Neural cell (in vitro differentiated cells): ENCODE results near the gene TMPRSS6. TPM values are rescaled to one million over a fixed set of nuclear protein-coding genes. Genes with fewer than 3 reads are reported as not detected.

Experiments used
- H2AFZ ChIP-seq: fragments of 200-600, 300-800 bp; sonication (generic), shearing (Covaris generic); 2 replicates; pipeline ENCODE4 v1.6.0; 2014; ENCODE audit warnings: low read depth, mild to moderate bottlenecking, antibody characterized with exemption, low read length, moderate library complexity
- H3F3A ChIP-seq: fragments of 200-600 bp; shearing (Covaris generic); 2 replicates; pipeline ENCODE4 v1.6.1; 2016; ENCODE audit warnings: mild to moderate bottlenecking, moderate library complexity, mixed read lengths, antibody characterized with exemption, low read length; ENCODE audit not compliant: insufficient read depth, poor library complexity, severe bottlenecking
- H3K27ac ChIP-seq: fragments of 200-600, 300-800 bp; sonication (generic), shearing (Covaris generic); 2 replicates; pipeline ENCODE4 v1.5.1; 2014; ENCODE audit warnings: mild to moderate bottlenecking, low read length, moderate library complexity
- H3K27me3 ChIP-seq: fragments of 300-800, 200-600 bp; sonication (generic), shearing (Covaris generic); 2 replicates; pipeline ENCODE4 v1.6.0; 2014; ENCODE audit warnings: mild to moderate bottlenecking, low read depth, low read length, moderate library complexity; ENCODE audit not compliant: insufficient read depth
- H3K36me3 ChIP-seq: fragments of 300-800, 200-600 bp; sonication (generic), shearing (Covaris generic); 2 replicates; pipeline ENCODE4 v1.5.1; 2014; ENCODE audit warnings: mild to moderate bottlenecking, antibody characterized with exemption, low read length, moderate library complexity; ENCODE audit not compliant: insufficient read depth
- H3K4me2 ChIP-seq: fragments of 300-800, 200-600 bp; sonication (generic), shearing (Covaris generic); 2 replicates; pipeline ENCODE4 v1.6.0; 2014; ENCODE audit warnings: mild to moderate bottlenecking, low read length
- H3K4me3 ChIP-seq: fragments of 300-800, 200-600 bp; sonication (generic), shearing (Covaris generic); 2 replicates; pipeline ENCODE4 v1.5.1; 2014; ENCODE audit warnings: mild to moderate bottlenecking, low read length, moderate library complexity
- H3K79me2 ChIP-seq: fragments of 200-600 bp; shearing (Covaris generic); replicated peaks from 2 replicates; pipeline ENCODE4 v1.6.0; 2014; ENCODE audit warnings: mild to moderate bottlenecking, low read length, moderate library complexity; ENCODE audit not compliant: insufficient read depth
- H3K9ac ChIP-seq: fragments of 300-800, 200-600 bp; sonication (generic), shearing (Covaris generic); 2 replicates; pipeline ENCODE4 v1.6.1; 2016; ENCODE audit warnings: mild to moderate bottlenecking, low read length, mixed read lengths
- H3K9me2 ChIP-seq: fragments of 200-600 bp; shearing (Covaris generic); 2 replicates; pipeline ENCODE4 v1.6.1; 2016; ENCODE audit warnings: mild to moderate bottlenecking, low read length, mixed read lengths; ENCODE audit not compliant: insufficient read depth
- H3K9me3 ChIP-seq: fragments of 200-600, 300-800 bp; sonication (generic), shearing (Covaris generic); 2 replicates; pipeline ENCODE4 v1.6.1; 2016; ENCODE audit warnings: mild to moderate bottlenecking, mixed run types, low read length, moderate library complexity, mixed read lengths
- H4K20me1 ChIP-seq: fragments of 200-600 bp; shearing (Covaris generic); 2 replicates; pipeline ENCODE4 v1.6.1; 2016; ENCODE audit warnings: mild to moderate bottlenecking, mixed run types; ENCODE audit not compliant: insufficient read depth
- EP300 ChIP-seq: fragments of 450-650 bp; conservative IDR thresholded peaks from 2 replicates; pipeline ENCODE4 v1.6.1; 2014; ENCODE audit warnings: antibody characterized with exemption, mild to moderate bottlenecking, moderate library complexity; ENCODE audit not compliant: poor library complexity, severe bottlenecking
- EZH2 ChIP-seq: fragments of 200-600, 300-800 bp; shearing (Covaris generic), sonication (generic); IDR thresholded peaks from 2 replicates; pipeline ENCODE4 v1.6.1; 2014; ENCODE audit warnings: antibody characterized with exemption, low read length, borderline replicate concordance, mild to moderate bottlenecking; ENCODE audit not compliant: insufficient read depth, poor library complexity, severe bottlenecking
- MXI1 ChIP-seq: fragments of 450-650 bp; conservative IDR thresholded peaks from 2 replicates; pipeline ENCODE4 v1.6.1; 2014; ENCODE audit warnings: antibody characterized with exemption, mild to moderate bottlenecking; ENCODE audit not compliant: poor library complexity, severe bottlenecking
- POLR2AphosphoS5 ChIP-seq: IDR thresholded peaks from 2 replicates; pipeline ENCODE4 v1.6.1; 2012
- RAD21 ChIP-seq: fragments of 450-650 bp; conservative IDR thresholded peaks from 2 replicates; pipeline ENCODE4 v1.6.1; 2014; ENCODE audit warnings: antibody characterized with exemption, mild to moderate bottlenecking, moderate library complexity
- SMC3 ChIP-seq: fragments of 450-650 bp; conservative IDR thresholded peaks from 2 replicates; pipeline ENCODE4 v1.6.1; 2014; ENCODE audit warnings: antibody characterized with exemption, mild to moderate bottlenecking, moderate library complexity; ENCODE audit not compliant: poor library complexity
- TAF1 ChIP-seq: IDR thresholded peaks from 2 replicates; pipeline ENCODE4 v1.6.1; 2012; ENCODE audit warnings: low read depth
- polyA plus RNA-seq: library from polyadenylated mRNA; depleted of rRNA; stranded (reverse); fragments of >200 nt; gene quantifications from 2 replicates; pipeline ENCODE4 v1.2.3, GENCODE V29; 2014
- TF ChIP-seq, protein P1 (sequence below): IDR thresholded peaks from 2 replicates; pipeline ENCODE4 v1.6.1; 2012; ENCODE audit warnings: borderline replicate concordance
- TF ChIP-seq, protein P2 (sequence below): fragments of 450-650 bp; IDR thresholded peaks from 2 replicates; pipeline ENCODE4 v1.5.1; 2014; ENCODE audit warnings: antibody characterized with exemption, mild to moderate bottlenecking, moderate library complexity; ENCODE audit not compliant: poor library complexity, severe bottlenecking

The TMPRSS6 gene
- polyA plus RNA-seq, 1 donor from 2014 or later, result not detected

GRCh38 chr22:37111156-37111717 lies 1.7 kb upstream of the TMPRSS6 start:
- no peaks in the 10 kb centered on the region for H3K79me2 ChIP-seq
- no peaks in the 10 kb centered on the region for H4K20me1 ChIP-seq
- TF ChIP-seq, protein P1, sequence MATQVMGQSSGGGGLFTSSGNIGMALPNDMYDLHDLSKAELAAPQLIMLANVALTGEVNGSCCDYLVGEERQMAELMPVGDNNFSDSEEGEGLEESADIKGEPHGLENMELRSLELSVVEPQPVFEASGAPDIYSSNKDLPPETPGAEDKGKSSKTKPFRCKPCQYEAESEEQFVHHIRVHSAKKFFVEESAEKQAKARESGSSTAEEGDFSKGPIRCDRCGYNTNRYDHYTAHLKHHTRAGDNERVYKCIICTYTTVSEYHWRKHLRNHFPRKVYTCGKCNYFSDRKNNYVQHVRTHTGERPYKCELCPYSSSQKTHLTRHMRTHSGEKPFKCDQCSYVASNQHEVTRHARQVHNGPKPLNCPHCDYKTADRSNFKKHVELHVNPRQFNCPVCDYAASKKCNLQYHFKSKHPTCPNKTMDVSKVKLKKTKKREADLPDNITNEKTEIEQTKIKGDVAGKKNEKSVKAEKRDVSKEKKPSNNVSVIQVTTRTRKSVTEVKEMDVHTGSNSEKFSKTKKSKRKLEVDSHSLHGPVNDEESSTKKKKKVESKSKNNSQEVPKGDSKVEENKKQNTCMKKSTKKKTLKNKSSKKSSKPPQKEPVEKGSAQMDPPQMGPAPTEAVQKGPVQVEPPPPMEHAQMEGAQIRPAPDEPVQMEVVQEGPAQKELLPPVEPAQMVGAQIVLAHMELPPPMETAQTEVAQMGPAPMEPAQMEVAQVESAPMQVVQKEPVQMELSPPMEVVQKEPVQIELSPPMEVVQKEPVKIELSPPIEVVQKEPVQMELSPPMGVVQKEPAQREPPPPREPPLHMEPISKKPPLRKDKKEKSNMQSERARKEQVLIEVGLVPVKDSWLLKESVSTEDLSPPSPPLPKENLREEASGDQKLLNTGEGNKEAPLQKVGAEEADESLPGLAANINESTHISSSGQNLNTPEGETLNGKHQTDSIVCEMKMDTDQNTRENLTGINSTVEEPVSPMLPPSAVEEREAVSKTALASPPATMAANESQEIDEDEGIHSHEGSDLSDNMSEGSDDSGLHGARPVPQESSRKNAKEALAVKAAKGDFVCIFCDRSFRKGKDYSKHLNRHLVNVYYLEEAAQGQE, result no peak
- TF ChIP-seq SMC3 (no peak), EZH2 (no peak), POLR2AphosphoS5 (no peak), EP300 (no peak), RAD21 (no peak), MXI1 (no peak), TAF1 (no peak)
- TF ChIP-seq, protein P2, sequence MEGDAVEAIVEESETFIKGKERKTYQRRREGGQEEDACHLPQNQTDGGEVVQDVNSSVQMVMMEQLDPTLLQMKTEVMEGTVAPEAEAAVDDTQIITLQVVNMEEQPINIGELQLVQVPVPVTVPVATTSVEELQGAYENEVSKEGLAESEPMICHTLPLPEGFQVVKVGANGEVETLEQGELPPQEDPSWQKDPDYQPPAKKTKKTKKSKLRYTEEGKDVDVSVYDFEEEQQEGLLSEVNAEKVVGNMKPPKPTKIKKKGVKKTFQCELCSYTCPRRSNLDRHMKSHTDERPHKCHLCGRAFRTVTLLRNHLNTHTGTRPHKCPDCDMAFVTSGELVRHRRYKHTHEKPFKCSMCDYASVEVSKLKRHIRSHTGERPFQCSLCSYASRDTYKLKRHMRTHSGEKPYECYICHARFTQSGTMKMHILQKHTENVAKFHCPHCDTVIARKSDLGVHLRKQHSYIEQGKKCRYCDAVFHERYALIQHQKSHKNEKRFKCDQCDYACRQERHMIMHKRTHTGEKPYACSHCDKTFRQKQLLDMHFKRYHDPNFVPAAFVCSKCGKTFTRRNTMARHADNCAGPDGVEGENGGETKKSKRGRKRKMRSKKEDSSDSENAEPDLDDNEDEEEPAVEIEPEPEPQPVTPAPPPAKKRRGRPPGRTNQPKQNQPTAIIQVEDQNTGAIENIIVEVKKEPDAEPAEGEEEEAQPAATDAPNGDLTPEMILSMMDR, result no peak
- H2AFZ ChIP-seq, result no peak overlapping the region
- H3K36me3 ChIP-seq, result no peaks in the 10 kb centered on the region
- H3K9me2 ChIP-seq, result no peaks in the 10 kb centered on the region
- H3K9me3 ChIP-seq, result no peaks in the 10 kb centered on the region
- no peak overlapping the region for H3K9ac ChIP-seq
- H3K27me3 ChIP-seq, result no peaks in the 10 kb centered on the region
- no peak overlapping the region for H3K4me2 ChIP-seq
- no peak overlapping the region for H3K27ac ChIP-seq
- no peaks in the 10 kb centered on the region for H3F3A ChIP-seq
- H3K4me3 ChIP-seq, result no peak overlapping the region

DNA sequence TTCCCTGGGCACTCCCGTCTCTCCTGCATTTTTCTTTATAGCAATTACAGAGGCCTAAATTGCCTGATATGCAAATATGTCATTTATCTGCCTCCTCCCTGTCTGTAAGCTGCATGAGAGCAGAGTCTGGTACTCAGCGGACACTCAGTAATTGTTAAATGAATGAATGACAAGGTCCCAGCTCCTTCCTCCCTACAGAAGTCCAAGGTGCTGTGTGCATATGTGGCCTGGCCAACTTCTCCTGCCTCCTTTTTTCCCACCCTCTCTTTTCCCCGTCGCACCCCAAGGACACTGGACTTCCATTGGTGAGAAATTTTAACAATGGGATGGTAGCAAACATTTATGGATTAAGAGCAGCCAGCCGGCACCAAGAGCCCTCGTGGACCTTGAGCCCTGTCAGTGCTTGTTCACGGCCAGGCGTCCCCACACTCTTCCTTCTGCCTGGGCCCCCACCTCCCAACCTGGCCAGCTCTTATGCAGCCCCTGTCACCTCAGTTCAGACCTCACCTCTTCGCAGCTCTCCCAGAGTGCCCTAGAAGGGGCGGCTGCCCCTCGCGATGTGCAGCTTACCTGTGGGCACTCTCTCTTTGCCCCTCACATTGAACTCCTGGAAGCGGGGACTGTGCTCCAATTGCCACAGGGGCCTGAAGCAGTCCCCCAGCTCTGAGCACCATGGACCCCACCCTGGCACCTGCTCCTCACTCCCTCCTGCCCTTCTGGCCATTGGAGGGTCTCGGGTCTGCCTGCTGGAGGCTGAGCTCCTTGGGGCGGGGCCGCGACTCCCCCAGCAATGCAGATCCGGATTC lies 1.5 kb downstream of the TMPRSS6 start:
- no peak overlapping the region for H3K4me3 ChIP-seq
- no peaks in the 10 kb centered on the region for H3K9me3 ChIP-seq
- no peaks in the 10 kb centered on the region for H3F3A ChIP-seq
- no peak overlapping the region for H2AFZ ChIP-seq
- H3K27ac ChIP-seq, result no peak overlapping the region
- TF ChIP-seq POLR2AphosphoS5 (no peak), SMC3 (no peak), EP300 (no peak), MXI1 (no peak), EZH2 (no peak), TAF1 (no peak), RAD21 (no peak)
- TF ChIP-seq, protein P1, result no peak
- TF ChIP-seq, protein P2, result no peak
- H3K9ac ChIP-seq, result no peak overlapping the region
- no peaks in the 10 kb centered on the region for H3K27me3 ChIP-seq
- H3K4me2 ChIP-seq, result no peak overlapping the region
- no peaks in the 10 kb centered on the region for H4K20me1 ChIP-seq
- no peaks in the 10 kb centered on the region for H3K79me2 ChIP-seq
- H3K9me2 ChIP-seq, result no peaks in the 10 kb centered on the region
- H3K36me3 ChIP-seq, result no peaks in the 10 kb centered on the region
